Smooth muscle cell (in vitro differentiated cells): ENCODE measurements around the gene CYP3A4. TPM values are rescaled to one million over a fixed set of nuclear protein-coding genes. Genes with fewer than 3 reads are reported as not detected.

ENCODE experiments used
- DNase-seq: peaks from one replicate; lab custom pipeline; 2025; ENCODE audit not compliant: unreplicated experiment; lab: John Stamatoyannopoulos, UW
- H2AFZ ChIP-seq: fragments of 200-600 bp; sonication (generic); 2 replicates; pipeline ENCODE4 v1.6.0; 2016; ENCODE audit warnings: antibody characterized with exemption, low read depth, mild to moderate bottlenecking
- H3F3A ChIP-seq: fragments of 200-600 bp; sonication (generic); 2 replicates; pipeline ENCODE4 v1.6.0; 2017; ENCODE audit warnings: antibody characterized with exemption, low read depth
- H3K27ac ChIP-seq: fragments of 200-600 bp; sonication (generic); 2 replicates; pipeline ENCODE4 v1.5.1; 2016; ENCODE audit warnings: low read depth, mild to moderate bottlenecking
- H3K27me3 ChIP-seq: fragments of 200-600 bp; sonication (generic); 2 replicates; pipeline ENCODE4 v1.6.1; 2016; ENCODE audit warnings: low read depth, mild to moderate bottlenecking
- H3K36me3 ChIP-seq: fragments of 200-600 bp; sonication (generic); 2 replicates; pipeline ENCODE4 v1.5.1; 2016; ENCODE audit warnings: low read depth
- H3K4me1 ChIP-seq: fragments of 200-600 bp; sonication (generic); 2 replicates; pipeline ENCODE4 v1.5.1; 2016; ENCODE audit warnings: low read depth
- H3K4me2 ChIP-seq: fragments of 200-600 bp; sonication (generic); 2 replicates; pipeline ENCODE4 v1.6.0; 2016; ENCODE audit warnings: mild to moderate bottlenecking
- H3K4me3 ChIP-seq: fragments of 200-600 bp; sonication (generic); 2 replicates; pipeline ENCODE4 v1.5.1; 2016; ENCODE audit warnings: mild to moderate bottlenecking
- H3K79me2 ChIP-seq: fragments of 200-600 bp; sonication (generic); 2 replicates; pipeline ENCODE4 v1.6.0; 2016; ENCODE audit warnings: low read depth, mild to moderate bottlenecking
- H3K9ac ChIP-seq: fragments of 200-600 bp; sonication (generic); 2 replicates; pipeline ENCODE4 v1.6.0; 2016; ENCODE audit warnings: low read depth
- H3K9me3 ChIP-seq: fragments of 200-600 bp; sonication (generic); replicated peaks from 2 replicates; pipeline ENCODE4 v1.5.1; 2016; ENCODE audit warnings: low read depth
- H4K20me1 ChIP-seq: fragments of 200-600 bp; sonication (generic); 2 replicates; pipeline ENCODE4 v1.6.0; 2016; ENCODE audit warnings: low read depth
- WGBS: methylation state at CpG from one replicate; pipeline ENCODE4 v1.1.7; 2016; ENCODE audit warnings: low lambda C conversion rate; 5-methylcytosine and 5-hydroxymethylcytosine counted together
- polyA plus RNA-seq: library from polyadenylated mRNA; unstranded; fragments of >200 nt; fragmentation: Nextera tagmentation; extraction: Ambion mirVana; gene quantifications from 2 replicates; pipeline ENCODE4 v1.2.1, GENCODE V29; 2016
- total RNA-seq: library from RNA; depleted of rRNA; stranded (reverse); fragments of >200 nt; gene quantifications from 2 replicates; pipeline ENCODE4 v1.2.3, GENCODE V29; 2014
- TF ChIP-seq, protein P1 (sequence below): fragments of 200-600 bp; sonication (generic); IDR thresholded peaks from 2 replicates; pipeline ENCODE4 v1.5.1; 2017; ENCODE audit warnings: borderline replicate concordance, mild to moderate bottlenecking, antibody characterized with exemption; ENCODE audit not compliant: insufficient read depth, poor library complexity, severe bottlenecking

Gene CYP3A4
- total and polyA plus RNA-seq, 2 experiments from 2014 or later, result not detected

DNA sequence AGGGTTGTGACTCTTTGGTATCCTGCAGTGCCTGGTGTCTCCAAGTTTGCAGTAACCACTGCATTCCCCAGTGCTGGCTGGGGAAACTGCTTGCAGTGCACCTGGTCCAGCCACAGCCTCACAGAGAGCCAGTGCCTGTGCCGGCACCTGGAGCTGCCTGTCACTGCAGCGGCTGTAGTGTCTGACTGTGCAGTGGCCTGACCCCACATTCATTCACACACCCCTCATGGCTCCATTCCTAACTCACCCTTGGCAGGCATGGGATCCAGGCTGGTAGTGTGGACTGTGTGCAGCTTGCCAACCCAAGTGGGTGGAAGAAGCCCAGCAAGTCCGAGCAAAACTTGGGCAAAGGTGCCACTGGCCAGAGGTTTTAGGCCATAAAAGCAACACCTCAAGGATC lies 40.1 kb upstream of the CYP3A4 start:
- Histone ChIP-seq H3K9ac (no peak overlapping the region), H3F3A (no peaks in the 10 kb centered on the region), H3K27ac (no peak overlapping the region), H3K4me2 (no peak overlapping the region), H3K79me2 (no peaks in the 10 kb centered on the region), H3K36me3 (no peaks in the 10 kb centered on the region), H3K4me1 (no peaks in the 10 kb centered on the region), H3K9me3 (no peaks in the 10 kb centered on the region), H4K20me1 (no peaks in the 10 kb centered on the region), H3K4me3 (no peak overlapping the region), H2AFZ (no peak overlapping the region), H3K27me3 (no peaks in the 10 kb centered on the region)
- WGBS, result 92% methylated on average over 3 of the region's 3 CpGs
- DNase-seq, result no peak
- TF ChIP-seq, protein P1, sequence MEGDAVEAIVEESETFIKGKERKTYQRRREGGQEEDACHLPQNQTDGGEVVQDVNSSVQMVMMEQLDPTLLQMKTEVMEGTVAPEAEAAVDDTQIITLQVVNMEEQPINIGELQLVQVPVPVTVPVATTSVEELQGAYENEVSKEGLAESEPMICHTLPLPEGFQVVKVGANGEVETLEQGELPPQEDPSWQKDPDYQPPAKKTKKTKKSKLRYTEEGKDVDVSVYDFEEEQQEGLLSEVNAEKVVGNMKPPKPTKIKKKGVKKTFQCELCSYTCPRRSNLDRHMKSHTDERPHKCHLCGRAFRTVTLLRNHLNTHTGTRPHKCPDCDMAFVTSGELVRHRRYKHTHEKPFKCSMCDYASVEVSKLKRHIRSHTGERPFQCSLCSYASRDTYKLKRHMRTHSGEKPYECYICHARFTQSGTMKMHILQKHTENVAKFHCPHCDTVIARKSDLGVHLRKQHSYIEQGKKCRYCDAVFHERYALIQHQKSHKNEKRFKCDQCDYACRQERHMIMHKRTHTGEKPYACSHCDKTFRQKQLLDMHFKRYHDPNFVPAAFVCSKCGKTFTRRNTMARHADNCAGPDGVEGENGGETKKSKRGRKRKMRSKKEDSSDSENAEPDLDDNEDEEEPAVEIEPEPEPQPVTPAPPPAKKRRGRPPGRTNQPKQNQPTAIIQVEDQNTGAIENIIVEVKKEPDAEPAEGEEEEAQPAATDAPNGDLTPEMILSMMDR, result no peak

DNA sequence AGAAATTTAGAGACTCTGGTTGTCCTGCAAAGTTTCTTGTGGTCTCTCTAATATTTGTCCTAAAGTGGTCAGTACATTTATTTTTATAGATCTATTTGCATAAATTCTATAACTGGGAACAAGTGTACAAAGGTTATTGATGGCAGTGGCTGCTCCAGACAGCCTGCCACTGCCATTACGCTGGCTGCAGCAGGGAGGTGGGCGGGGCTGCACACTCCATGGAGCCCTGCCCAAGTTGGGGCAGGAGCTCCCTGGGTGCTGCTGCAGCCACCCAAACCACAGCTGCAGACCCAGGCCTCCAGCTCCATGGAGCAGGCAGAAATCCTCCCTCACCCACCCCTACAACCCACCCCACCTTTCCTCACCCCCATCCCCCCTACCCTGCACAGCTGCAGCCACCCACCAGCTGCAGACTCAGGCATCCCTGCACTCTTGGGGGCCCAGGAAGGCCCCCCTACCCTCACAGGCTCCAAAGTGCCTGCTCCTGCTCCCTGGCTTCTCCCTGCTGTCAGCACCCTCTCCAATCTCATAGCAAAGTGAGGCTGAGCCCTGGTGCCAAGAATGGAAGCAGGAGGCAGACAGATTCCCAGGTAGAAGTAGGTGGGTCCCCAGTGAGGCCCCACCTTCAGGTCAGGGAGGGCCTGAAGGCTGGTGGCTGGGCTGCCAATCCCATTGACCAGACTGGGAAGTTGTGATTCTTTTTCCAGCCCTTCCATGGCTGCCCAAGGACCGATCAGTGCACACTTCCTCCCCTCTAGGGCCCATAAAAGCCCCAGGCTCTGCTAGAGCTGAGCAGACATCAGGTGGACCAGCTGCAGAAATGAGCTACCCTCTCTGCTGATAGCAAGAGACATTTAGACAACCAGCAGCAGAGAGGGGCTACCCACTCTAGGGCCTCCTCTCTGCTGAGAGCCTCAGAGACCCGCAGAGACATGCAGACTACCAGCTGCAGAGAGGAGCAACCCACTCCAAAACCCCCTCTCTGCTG lies 39.0 kb upstream of the CYP3A4 start:
- Histone ChIP-seq H3K27me3 (no peaks in the 10 kb centered on the region), H3K4me2 (no peak overlapping the region), H4K20me1 (no peaks in the 10 kb centered on the region), H3F3A (no peaks in the 10 kb centered on the region), H3K9me3 (no peaks in the 10 kb centered on the region), H3K4me3 (no peak overlapping the region), H3K36me3 (no peaks in the 10 kb centered on the region), H3K79me2 (no peaks in the 10 kb centered on the region), H2AFZ (no peak overlapping the region), H3K4me1 (no peaks in the 10 kb centered on the region), H3K27ac (no peak overlapping the region), H3K9ac (no peak overlapping the region)
- no peak for DNase-seq
- 93% methylated on average over 4 of the region's 4 CpGs for WGBS
- TF ChIP-seq, protein P1, result no peak

DNA sequence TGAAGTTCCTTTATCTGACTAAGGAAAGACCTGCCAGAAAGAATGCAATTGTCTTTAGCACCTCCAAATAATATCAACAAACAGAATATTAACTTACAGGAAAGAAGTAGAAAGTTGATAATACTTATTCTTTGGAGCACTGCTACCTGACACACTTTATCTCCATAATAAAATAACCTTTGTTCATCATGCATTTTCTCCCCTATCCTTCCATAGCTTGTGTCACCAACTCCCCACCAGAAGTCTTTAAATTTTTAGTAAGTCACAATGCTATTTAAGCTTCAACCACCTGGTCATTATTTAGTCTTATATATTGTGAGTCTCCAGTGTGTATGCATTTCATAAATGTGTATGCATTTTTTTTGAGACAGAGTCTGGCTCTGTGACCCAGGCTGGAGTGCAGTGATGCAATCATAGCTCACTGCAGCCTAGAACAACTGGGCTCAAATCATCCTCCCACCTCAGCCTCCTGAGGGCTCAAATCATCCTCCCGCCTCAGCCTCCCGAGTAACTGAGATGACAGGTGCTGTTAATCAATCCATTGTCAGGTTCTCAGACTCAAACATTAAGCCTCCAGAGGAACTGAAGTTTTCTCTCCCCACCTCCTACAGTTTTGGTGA lies 36.5 kb upstream of the CYP3A4 start:
- 100% methylated on average over 2 of the region's 2 CpGs for WGBS

More for the DNA sequence above, 36.5 kb upstream of the CYP3A4 start:
- TF ChIP-seq, protein P1, result no peak
- Histone ChIP-seq H3K79me2 (no peaks in the 10 kb centered on the region), H3K27me3 (no peaks in the 10 kb centered on the region), H3K36me3 (no peaks in the 10 kb centered on the region), H3K9me3 (no peaks in the 10 kb centered on the region), H3K4me2 (no peak overlapping the region), H3K27ac (no peak overlapping the region), H4K20me1 (no peaks in the 10 kb centered on the region), H2AFZ (no peak overlapping the region), H3K4me1 (no peaks in the 10 kb centered on the region), H3K9ac (no peak overlapping the region), H3F3A (no peaks in the 10 kb centered on the region), H3K4me3 (no peak overlapping the region)
- no peak for DNase-seq
